Neural cell (in vitro differentiated cells): ENCODE results near the gene AKT3.

ENCODE experiments used
- CTCF ChIP-seq: fragments of 450-650 bp; IDR thresholded peaks from 2 replicates; pipeline ENCODE4 v1.5.1; 2014; ENCODE audit warnings: antibody characterized with exemption, mild to moderate bottlenecking, moderate library complexity; ENCODE audit not compliant: poor library complexity, severe bottlenecking
- EZH2 ChIP-seq: fragments of 200-600, 300-800 bp; shearing (Covaris generic), sonication (generic); IDR thresholded peaks from 2 replicates; pipeline ENCODE4 v1.6.1; 2014; ENCODE audit warnings: antibody characterized with exemption, low read length, borderline replicate concordance, mild to moderate bottlenecking; ENCODE audit not compliant: insufficient read depth, poor library complexity, severe bottlenecking
- MXI1 ChIP-seq: fragments of 450-650 bp; conservative IDR thresholded peaks from 2 replicates; pipeline ENCODE4 v1.6.1; 2014; ENCODE audit warnings: antibody characterized with exemption, mild to moderate bottlenecking; ENCODE audit not compliant: poor library complexity, severe bottlenecking
- POLR2AphosphoS5 ChIP-seq: IDR thresholded peaks from 2 replicates; pipeline ENCODE4 v1.6.1; 2012
- RAD21 ChIP-seq: fragments of 450-650 bp; conservative IDR thresholded peaks from 2 replicates; pipeline ENCODE4 v1.6.1; 2014; ENCODE audit warnings: antibody characterized with exemption, mild to moderate bottlenecking, moderate library complexity
- REST ChIP-seq: IDR thresholded peaks from 2 replicates; pipeline ENCODE4 v1.6.1; 2012; ENCODE audit warnings: borderline replicate concordance
- SMC3 ChIP-seq: fragments of 450-650 bp; conservative IDR thresholded peaks from 2 replicates; pipeline ENCODE4 v1.6.1; 2014; ENCODE audit warnings: antibody characterized with exemption, mild to moderate bottlenecking, moderate library complexity; ENCODE audit not compliant: poor library complexity

- TF ChIP-seq MXI1, result no peak
- no peak for TF ChIP-seq EZH2
- no peak for TF ChIP-seq CTCF
- TF ChIP-seq RAD21, result no peak
- TF ChIP-seq SMC3, result no peak
- TF ChIP-seq POLR2AphosphoS5, result no peak
- no peak for TF ChIP-seq REST
These were observed 66.3 kb downstream of the AKT3 start for GRCh38 chr1:243783714-243784113.
